Sciatic nerve (tissue), 2 donors: ENCODE results near the gene ZNF675. TPM values are rescaled to one million over a fixed set of nuclear protein-coding genes. Genes with fewer than 3 reads are reported as not detected.
"Not testable (repeated sequence)": the region's sequence is repeated elsewhere in the genome, so short reads cannot be mapped to it uniquely, and the experiment has no call there.

Experiments used
- ATAC-seq: fragments of 200-7000 bp; cut with Tn5 transposase; one replicate; pipeline ENCODE4 v1.9.1; 2020; ENCODE audit warnings: mild to moderate bottlenecking, moderate library complexity
- DNase-seq: peaks from one replicate; pipeline ENCODE4 v3.0.0-alpha.2; 2020; ENCODE audit warnings: low spot score
- intact Hi-C: fragments of 100-400 bp; cut with DNase I; formaldehyde crosslinking; loops from one replicate; pipeline ENCODE4 v1.14.2; 2022
- total RNA-seq: library from RNA; stranded (reverse); fragmentation: NEBNext Ultra II Directional; extraction: Animal tissue kit (Norgen Biotek cat#: 25700); gene quantifications from one replicate; pipeline ENCODE4 v1.2.1, GENCODE V29; 2021
- donor health status: DM: no; HTN: no; CAD: no.
- donor health status: DM: no; HTN: no; CAD: no.

ZNF675 gene
- total RNA-seq = 10.2 TPM

- intact Hi-C loops = no loop called here
- ATAC-seq (peak; percentile 99), DNase-seq (peak; percentile 94)
Observed at GRCh38 chr19:23686621-23687423, at the start of gene ZNF675. Gene ZNF675 (minus strand): TSS chr19:23687212. CDS start chr19:23687033, 179 bp downstream.

DNA sequence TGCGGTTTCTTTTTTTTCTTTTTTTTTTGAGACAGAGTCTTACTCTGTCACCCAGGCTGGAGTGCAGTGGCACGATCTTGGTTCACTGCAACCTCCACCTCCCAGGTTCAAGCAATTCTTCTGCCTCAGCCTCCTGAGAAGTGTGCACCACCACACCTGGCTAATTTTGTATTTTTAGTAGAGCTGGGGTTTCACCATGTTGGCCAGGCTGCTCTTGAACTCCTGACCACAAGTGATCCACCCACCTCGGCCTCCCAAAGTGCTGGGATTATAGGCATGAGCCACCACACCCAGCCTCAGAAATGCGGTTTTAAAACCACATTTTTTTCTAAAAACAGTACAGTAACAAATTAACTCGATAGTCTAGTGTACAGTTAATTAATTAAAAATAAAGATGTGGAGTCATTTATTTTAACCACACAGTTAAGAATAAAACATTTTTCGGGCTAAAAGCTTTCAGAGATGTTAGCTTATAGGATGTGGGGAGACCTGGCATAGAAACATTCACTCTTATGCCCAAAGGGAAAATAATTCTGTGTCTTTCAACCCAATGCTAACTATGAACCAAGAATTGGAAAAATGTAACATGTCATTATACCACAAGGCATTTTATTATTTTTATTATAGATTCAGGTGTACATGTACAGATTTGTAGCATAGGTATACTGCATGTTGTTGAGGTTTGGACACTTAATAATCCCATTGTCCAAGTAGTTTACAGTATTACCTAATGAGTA lies 43.9 kb upstream of the ZNF675 start:
- DNase-seq, intact Hi-C loops, ATAC-seq: not testable (repeated sequence)

- ATAC-seq, DNase-seq, intact Hi-C loops: not testable (repeated sequence)
Observed at GRCh38 chr19:23724161-23724560, 37.1 kb upstream of the ZNF675 start.

DNA sequence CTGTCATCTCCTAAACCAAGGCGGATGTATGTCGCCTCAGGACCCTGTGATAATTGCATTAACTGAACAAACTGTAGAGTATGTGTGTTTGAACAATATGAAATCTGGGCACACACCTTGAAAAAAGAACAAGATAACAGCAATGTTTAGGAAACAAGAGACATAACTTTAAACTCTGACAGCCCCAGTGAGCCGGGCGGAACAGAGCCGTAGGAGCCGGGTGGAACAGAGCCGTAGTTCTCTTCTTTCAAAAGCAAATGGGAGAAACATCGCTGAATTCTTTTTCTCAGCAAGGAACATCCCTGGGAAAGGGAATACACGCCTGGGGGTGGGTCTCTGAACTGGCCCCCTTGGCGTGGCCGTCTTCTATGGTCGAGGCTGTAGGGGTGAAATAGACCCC lies 31.8 kb upstream of the ZNF675 start:
- intact Hi-C loops = no loop called here
- ATAC-seq (no peak), DNase-seq (no peak)

GRCh38 chr19:23716792-23717191 lies 29.8 kb upstream of the ZNF675 start:
- intact Hi-C loops = no loop called here
- DNase-seq = no peak
- no peak for ATAC-seq

GRCh38 chr19:23709347-23709746 lies 22.3 kb upstream of the ZNF675 start:
- ATAC-seq (no peak), DNase-seq (no peak)
- intact Hi-C loops = no loop called here

GRCh38 chr19:23706657-23707056 lies 19.6 kb upstream of the ZNF675 start:
- no peak for DNase-seq
- intact Hi-C loops = no loop called here
- no peak for ATAC-seq

GRCh38 chr19:23699521-23699860 lies 12.5 kb upstream of the ZNF675 start:
- ATAC-seq = no peak
- intact Hi-C loops = no loop called here

DNA sequence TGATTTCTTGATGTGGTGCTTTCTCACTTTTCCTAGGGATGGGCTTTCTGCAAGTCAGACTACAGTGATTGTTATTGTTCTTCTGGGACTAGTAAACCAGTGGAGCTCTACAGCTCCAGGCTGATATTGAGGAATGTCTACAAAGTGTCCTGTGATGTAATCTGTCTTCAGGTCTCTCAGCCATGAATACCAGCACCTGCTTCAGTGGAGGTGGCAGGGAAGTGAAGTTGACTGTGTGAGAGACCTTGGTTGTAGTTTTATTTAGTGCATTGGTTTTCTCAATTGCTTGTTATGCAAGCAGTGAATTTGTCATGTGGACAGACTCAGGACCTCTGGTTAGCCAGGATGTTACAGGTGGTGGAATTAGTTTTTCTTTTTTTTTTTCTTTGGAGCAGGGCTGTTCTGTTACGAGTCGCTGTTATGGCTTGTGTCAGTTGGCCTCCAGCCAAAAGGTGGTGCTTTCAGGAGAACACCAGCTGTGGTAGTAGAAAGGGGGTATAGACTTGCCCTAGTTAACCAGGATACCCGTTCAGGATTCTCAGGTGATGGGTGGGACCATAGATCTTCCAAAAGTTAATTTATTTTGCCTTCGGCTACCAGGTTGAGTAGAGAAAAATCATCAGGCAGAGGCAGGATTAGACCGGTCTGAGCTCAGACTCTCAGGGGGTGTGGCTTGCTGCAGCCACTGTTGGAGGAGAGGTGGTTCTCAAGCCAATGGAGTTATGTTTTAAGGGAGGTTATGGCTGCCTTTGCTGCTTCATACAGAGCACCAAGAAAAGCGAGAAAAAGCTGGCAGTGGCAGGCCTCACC lies 11.9 kb upstream of the ZNF675 start:
- intact Hi-C loops = no loop called here
- ATAC-seq (no peak), DNase-seq (no peak)

More at GRCh38 chr19:23699521-23699860, 12.5 kb upstream of the ZNF675 start:
- no peak for DNase-seq

DNA sequence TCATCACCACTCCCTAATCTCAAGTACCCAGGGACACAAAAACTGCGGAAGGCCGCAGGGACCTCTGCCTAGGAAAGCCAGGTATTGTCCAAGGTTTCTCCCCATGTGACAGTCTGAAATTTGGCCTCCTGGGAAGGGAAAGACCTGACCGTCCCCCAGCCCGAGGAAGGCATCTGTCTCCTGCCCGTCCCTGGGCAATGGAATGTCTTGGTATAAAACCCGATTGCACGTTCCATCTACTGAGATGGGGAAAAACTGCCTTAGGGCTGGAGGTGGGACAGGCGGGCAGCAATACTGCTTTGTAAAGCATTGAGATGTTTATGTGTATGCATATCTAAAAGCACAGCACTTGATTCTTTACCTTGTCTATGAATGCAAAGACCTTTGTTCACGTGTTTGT lies 5.9 kb upstream of the ZNF675 start:
- ATAC-seq, DNase-seq, intact Hi-C loops: not testable (repeated sequence)

DNA sequence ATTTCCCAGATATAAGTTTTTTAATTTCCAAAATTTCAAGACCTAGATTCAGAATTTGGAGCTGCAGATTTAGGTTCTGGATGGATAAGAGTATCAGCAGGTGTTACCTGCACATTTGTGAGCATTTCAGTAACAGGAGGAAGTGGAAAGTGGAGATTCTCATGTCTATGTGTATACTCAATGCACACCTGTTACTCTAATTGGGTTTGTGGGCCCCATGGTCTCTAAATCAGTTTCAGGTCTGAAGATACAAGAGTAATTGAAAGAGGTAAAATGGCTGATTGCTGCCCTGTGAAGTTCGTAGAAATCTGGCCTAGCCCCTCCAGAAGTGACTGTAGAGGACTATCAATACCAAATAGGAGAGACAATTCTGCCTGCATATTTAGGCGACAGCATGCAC lies 13.9 kb downstream of the ZNF675 start:
- DNase-seq (no peak), ATAC-seq (no peak)
- intact Hi-C loops = no loop called here

- intact Hi-C loops, ATAC-seq, DNase-seq: not testable (repeated sequence)
Observed at GRCh38 chr19:23668606-23669005, 18.4 kb downstream of the ZNF675 start.

DNA sequence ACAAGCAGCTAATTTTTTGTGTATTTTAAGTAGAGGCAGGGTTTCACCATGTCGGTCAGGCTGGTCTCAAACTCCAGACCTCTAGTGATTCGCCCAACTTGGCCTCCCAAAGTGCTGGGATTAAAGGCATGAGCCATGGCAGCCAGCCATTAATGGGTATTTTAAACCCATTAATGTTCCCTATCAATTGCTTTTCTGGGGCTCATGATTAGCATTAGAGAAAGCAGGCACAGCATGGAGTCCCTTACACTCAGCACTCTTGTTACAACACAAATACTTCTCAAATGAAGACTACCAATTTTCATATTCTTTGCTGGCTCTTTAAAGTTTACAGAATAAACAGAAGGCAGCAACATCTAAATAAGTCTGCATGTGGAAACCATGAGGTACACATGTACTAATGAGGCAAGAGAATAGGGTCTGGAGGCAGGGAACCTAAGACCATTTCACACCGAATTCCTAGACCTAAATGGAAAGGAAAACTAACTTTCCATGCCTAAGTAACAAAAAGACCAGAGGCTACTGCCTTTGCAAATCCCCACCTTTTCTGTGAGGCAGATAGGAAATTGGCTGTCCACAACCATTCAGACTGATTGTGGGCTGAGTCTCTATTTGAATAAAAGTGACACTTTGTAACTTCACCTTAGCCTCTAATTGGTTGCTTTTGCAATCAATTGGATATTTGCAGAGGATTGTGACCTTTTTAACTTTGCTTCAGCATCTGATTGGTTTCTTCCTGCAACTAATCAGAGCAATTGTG lies 21.2 kb downstream of the ZNF675 start:
- ATAC-seq = no peak
- DNase-seq = no peak
- intact Hi-C loops = no loop called here

DNA sequence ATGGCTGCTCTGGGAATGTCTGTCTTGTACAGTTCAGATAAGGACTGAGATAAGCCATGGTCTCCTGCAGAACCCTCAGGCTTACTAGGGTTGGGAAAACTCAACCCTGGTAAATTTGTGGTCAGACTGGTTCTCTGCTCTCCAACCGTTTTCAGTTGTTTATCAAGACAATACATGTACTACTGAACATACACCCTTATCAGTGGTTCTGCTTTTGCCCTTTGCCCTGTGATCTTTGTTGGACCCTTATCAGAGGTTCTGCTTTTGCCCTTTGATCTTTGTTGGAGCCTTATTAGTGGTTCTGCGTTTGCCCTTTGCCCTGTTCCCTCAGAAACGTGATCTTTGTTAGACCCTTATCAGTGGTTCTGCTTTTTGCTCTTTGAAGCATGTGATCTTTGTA lies 37.2 kb downstream of the ZNF675 start:
- intact Hi-C loops, ATAC-seq, DNase-seq: not testable (repeated sequence)

Other genes with a start within 250 kb of the ZNF675 start
- gene ZNF681, start 71.7 kb upstream of the ZNF675 start, total RNA-seq = 1.8 TPM
- 1.2 TPM for gene ZNF726, start 227.7 kb upstream of the ZNF675 start, total RNA-seq